GM20431 (cell line): Measurements from ENCODE around the gene EPB41L4A.

Experiments used
- in situ Hi-C: fragments of 300-500 bp; cut with MseI, MboI; formaldehyde crosslinking; loops from one replicate; pipeline ENCODE4 v1.15.0; 2020; ENCODE audit warnings: low sequenced_read_pairs; ENCODE audit not compliant: unreplicated experiment

EPB41L4A gene

GRCh38 chr5:112183103-112183711, 235.9 kb downstream of the EPB41L4A start:
- in situ Hi-C loops = no loop called here

- in situ Hi-C loops = no loop called here
Observed at GRCh38 chr5:112179290-112179689, 239.8 kb downstream of the EPB41L4A start.

DNA sequence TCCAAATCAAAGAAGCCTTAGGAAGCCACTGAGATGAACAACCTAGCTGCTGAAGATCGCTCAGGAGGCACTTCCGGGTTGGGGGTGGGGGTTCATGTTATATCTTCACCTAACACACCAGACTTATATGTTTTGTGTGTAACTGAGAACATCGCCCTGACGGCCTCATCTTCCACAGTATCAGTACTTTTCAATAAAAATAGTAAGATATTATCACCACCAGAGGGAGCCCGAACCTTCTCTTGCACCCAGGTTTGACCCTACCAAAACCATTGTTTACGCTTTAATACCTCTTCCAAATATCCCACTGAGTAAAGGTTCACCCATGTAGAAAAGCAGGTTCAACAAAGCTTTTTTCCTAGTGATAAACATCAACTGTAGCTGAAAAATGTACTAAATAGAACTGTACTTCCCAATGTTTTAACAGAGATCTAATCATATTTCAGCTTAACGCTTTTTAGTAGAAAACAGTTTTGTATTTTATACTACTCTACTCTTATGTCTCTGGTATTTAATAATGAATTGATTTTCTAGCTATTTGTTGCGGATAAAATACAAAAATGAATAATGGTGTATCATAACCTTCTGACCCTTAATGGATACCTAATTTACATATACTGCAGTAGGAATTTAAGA, 244.0 kb downstream of the EPB41L4A start:
- in situ Hi-C loops = no loop called here

- in situ Hi-C loops = no loop called here
Observed at GRCh38 chr5:112165897-112166737, 253.0 kb downstream of the EPB41L4A start.

GRCh38 chr5:112165399-112165798, 253.7 kb downstream of the EPB41L4A start:
- in situ Hi-C loops = no loop called here

DNA sequence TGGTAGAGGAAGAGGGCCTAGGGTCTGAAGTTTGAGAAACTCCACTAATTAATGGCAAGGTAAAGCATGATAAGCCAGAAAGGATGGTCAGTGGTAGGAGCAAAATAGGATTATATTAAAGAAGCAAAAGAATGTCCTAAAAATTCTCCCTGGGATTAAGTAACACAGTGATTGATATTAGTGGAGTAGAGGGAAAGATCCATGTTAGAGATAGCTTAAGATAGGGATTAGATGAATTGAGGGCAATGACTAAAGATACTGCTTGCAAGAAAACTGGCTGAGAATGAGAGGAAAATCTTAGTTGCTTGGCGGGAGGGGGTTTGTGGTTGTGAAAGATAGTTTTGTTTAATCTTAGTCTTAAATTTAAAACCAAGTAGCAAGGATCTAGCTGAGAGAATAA, 255.6 kb downstream of the EPB41L4A start:
- in situ Hi-C loops = no loop called here

DNA sequence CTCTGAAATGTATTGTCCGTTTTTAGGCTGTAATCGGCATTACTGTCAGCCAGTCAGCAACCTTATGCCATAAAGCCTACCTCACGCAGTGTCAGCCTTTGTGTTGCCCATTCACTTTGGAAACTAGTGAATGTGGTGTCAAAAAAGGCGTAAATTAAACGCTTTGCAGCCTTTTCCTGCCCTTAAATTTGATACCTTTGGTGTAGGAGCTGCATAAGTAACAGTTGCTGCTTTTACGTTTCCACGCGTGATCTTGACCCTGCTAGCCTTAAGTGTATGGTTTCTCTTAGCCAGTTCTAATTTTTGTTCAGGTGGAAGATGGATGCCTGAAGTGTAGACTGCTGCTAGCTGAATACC, 257.7 kb downstream of the EPB41L4A start:
- in situ Hi-C loops = no loop called here

DNA sequence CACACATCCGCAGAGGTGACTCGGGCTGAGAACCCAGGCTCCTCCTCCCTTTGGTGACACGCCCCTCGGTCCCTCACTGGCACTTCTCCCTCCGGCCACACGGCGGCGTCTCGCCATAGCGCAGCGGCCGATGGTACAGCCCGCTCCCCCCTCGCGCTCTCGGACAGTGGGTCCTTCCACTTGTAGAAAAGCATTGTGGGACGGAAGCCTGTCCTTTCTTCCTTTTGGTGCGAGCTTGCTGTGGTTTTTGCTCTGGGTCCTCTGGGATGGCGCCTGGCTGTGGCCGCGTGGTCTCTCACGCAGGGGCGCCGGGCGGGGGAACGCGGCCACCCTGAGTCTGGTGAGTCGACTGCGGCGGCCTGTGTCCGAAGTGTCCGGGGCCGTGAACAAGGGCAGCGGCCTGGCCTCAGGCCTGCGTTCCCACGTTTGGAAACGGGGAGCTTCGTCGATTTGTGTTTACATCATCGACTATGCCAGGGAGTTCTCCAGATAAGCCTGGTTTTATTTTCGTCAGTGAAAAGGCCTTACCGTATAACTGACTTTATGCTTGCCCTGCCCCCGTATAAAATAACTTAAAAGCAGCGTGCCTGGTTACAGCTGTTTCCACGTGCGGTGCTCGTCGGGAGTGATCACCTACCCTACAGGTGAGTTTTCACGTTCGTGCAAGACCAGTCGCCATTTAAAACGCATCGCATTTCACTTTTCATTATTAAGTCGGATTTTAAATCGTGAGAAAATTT, 258.3 kb downstream of the EPB41L4A start:
- in situ Hi-C loops = no loop called here

DNA sequence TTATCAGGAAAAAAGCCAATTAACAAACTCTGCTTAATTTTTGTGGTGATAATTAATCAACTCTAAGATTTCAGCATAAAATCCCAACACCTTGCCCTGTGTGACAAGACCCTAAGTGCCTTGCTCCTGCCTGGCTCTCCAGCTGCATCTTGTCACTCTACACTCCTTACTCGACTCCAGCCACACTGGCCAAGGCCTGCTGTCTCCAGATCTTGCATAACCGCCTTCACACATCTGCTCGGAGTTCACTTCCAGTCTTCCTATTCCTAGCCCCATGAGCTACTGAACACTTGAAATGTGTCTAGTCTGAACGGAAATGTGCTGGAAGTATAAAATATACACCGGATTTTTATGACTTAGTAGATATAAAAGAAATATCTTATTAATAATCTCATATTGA, 259.6 kb downstream of the EPB41L4A start:
- in situ Hi-C loops = no loop called here

DNA sequence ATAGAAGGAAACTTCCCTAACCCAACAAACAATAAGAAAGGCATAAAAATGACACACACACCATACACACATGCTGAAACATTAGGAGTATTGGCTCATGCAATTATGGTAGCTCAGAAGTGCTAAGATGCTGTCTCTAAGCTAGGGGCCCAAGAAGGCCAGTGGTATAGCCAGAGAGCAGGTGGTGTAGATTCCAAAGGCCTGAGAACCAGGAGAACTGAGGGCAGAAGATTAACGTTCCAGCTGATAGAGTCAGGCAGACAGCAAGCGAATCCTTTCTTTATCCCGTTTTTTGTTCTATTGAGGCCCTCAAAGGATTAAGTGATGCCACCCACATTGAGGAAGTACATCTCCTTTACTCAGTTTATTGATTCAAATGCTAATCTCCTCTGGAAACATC, 262.9 kb downstream of the EPB41L4A start:
- in situ Hi-C loops = no loop called here

DNA sequence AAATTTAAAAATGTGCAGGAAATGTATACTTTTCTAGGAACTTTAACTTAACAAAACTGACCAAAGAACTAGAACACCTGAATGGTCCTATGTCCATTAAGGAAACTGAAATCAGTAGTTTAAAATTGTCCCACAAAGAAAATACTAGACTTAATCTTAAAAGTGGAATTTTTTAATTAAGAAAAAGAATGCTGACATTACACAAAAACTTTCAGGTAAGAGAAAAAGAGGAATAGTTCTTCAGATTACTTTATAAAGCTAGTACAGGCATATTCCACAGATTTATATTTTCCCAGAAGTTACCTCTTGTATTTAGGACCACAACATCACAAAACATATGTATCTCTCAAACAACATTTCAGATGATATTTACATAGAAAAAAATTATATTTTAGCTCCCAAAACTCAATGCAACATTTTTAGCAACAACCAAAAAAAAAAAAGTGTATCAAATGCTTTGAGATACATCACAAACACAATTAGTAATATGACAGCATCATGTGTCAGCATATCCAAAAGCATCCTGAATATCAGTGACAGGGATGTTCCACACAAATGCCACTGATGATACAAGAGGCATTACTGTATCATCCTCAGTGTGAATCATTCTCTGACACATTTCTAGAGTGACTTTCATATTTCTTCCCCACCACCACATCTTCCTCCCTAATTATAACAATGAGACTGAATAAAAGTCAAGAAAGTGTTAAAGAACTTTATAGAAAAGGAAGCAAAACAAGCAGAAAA, 264.0 kb downstream of the EPB41L4A start:
- in situ Hi-C loops = no loop called here

- in situ Hi-C loops = loop anchor here (10.0 kb wide), 1 partner anchor 605 kb away; no protein-coding TSS in a partner anchor
Observed at GRCh38 chr5:112149727-112150126, 269.4 kb downstream of the EPB41L4A start.

GRCh38 chr5:112146323-112147226, 272.5 kb downstream of the EPB41L4A start:
- in situ Hi-C loops = loop anchor here (10.0 kb wide), 1 partner anchor 602 kb away; no protein-coding TSS in a partner anchor

- in situ Hi-C loops = loop anchor here (10.0 kb wide), 1 partner anchor 599 kb away; no protein-coding TSS in a partner anchor
Observed at GRCh38 chr5:112143690-112144089, 275.4 kb downstream of the EPB41L4A start.

DNA sequence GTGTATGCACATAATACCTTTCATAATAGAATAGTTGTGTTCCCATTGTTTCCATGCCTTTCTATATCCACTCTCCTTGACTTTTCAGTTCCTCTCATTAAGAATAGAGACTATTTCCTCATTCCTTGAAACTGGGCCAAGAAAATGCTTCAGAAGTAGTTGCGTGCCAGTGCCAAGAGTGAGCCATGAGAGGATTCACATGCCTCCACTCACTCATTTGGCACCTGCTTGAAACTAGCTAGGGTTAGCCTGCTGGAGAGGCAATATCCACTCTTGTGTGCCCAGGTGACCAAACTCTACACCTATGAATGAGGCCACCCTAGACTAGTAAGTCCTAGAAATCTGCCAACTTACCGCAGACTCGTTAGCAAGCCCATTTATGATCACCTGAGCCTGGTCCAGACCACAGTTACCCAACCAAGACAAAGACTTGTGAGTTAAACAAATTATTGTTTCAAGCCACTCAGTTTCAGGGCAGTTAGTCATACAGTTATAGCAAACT, 276.3 kb downstream of the EPB41L4A start:
- in situ Hi-C loops = loop anchor here (10.0 kb wide), 1 partner anchor 598 kb away; no protein-coding TSS in a partner anchor

DNA sequence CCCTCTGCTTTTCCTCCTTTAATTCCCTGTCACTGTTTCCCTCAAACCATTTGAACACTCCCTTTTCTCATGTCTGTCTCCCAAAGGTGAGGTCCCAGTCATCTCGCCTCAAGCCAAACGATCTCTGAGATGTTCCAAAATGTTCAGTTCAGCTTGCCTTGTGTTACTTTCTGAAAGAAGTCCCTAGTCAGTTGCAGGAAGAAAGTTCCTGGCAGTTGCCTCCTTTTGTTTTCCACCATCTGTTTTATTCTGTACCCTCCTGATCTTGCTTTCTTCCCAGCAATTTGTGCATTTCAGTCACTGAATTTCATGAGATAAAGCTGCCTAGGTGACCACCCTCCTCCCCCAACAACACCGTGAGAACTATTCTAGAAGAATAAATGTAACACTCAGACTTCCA, 277.5 kb downstream of the EPB41L4A start:
- in situ Hi-C loops = loop anchor here (10.0 kb wide), 1 partner anchor 597 kb away; no protein-coding TSS in a partner anchor

DNA sequence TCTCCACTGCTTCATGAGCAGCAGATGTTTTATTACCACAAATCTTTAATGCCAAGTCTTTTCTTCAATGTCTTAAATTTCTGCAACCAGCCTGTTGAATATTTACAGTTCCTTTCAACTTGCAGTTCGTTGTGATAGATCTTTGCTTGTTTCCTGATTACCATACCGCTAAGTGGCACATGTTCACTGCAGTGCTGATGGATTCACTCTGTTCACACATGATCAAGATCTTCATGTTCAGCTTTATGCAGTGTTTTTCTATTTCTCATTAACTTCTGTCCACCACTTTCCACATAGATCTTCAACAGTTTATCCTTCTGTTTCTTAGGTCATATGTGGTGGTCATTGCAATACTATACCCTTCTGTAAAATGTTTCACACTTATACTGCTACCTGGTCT, 280.6 kb downstream of the EPB41L4A start:
- in situ Hi-C loops = no loop called here

GRCh38 chr5:112136773-112137172, 282.3 kb downstream of the EPB41L4A start:
- in situ Hi-C loops = no loop called here
